Measurements from ENCODE around the gene SPHK2.

Gene SPHK2

DNA sequence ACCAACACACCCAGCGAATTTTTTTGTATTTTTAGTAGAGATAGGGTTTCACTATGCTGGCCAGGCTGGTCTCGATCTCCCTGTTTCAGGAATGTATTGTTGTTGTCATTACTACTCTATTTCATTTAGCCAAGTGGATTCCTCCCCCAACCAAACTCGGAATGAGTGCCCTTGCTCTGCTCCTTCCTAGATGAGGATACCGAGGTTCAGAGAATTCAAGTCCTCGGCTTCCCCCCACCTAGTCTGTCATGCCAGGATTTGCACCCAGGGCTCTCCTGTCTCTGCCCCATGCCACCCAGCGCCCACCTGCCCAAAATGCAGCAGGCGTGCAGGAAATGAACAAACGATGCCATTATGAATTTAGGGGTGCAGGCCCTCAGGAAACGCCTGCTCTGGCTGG lies 16.3 kb upstream of the SPHK2 start:
- in situ Hi-C loops (cut with MboI; ENCODE audit: low sequenced_read_pairs): no loop called here

DNA sequence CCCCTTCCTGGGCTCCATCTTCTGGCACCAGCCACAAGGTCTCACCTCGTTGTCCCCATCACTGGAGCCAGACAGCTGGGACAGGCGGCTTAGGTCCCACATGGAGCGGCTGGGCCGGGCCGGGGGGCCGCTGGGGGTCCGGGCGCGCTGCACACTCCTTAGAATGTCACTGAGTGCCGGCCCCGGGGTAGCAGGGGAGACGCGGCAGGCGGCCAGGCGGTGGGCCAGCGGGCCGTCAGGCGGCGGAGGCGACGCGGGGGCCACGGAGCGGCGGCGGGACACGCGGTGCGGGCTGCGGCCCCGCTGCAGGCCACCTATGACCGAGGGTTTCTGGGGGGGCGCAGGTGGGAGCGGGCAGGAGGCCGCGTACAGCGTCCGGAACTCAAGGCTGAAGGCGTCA lies 15.9 kb upstream of the SPHK2 start:
- in situ Hi-C loops (cut with MboI; ENCODE audit: low sequenced_read_pairs): no loop called here

GRCh38 chr19:48603850-48604249 lies 15.5 kb upstream of the SPHK2 start:
- in situ Hi-C loops (cut with MboI; ENCODE audit: low sequenced_read_pairs): no loop called here

GRCh38 chr19:48606463-48607358 lies 12.6 kb upstream of the SPHK2 start, which contains the start of gene SPACA4:
Gene SPACA4 (plus strand): TSS chr19:48606742. CDS start chr19:48606979, 237 bp downstream.
- in situ Hi-C loops (cut with MboI; ENCODE audit: low sequenced_read_pairs): no loop called here

GRCh38 chr19:48607359-48607755 lies 11.9 kb upstream of the SPHK2 start:
- in situ Hi-C loops (cut with MboI; ENCODE audit: low sequenced_read_pairs): no loop called here

- in situ Hi-C loops (cut with MboI; ENCODE audit: low sequenced_read_pairs): no loop called here
Observed at GRCh38 chr19:48608798-48609263, 10.5 kb upstream of the SPHK2 start.

GRCh38 chr19:48609571-48610108 lies 9.7 kb upstream of the SPHK2 start:
- in situ Hi-C loops (cut with MboI; ENCODE audit: low sequenced_read_pairs): no loop called here

DNA sequence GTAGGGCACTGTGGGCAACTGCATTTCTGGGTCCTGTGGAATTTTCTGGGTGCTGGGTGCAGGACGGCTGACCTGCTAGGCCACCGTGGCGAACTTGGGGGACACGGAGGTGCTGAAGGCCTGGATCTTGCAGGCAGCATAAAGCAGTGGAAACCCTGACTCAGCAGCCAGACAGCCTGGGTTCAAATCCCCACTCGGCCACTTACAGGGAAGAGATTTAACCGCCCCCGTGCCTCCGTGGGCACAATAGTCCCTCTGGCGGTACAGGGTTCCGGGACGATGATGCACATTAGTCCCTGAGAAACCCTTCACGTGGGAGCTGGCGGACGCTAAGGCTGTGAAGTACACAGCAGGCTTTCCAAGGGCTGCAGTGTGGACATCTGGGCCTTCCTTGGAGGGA lies 7.4 kb upstream of the SPHK2 start:
- in situ Hi-C loops (cut with MboI; ENCODE audit: low sequenced_read_pairs): no loop called here

DNA sequence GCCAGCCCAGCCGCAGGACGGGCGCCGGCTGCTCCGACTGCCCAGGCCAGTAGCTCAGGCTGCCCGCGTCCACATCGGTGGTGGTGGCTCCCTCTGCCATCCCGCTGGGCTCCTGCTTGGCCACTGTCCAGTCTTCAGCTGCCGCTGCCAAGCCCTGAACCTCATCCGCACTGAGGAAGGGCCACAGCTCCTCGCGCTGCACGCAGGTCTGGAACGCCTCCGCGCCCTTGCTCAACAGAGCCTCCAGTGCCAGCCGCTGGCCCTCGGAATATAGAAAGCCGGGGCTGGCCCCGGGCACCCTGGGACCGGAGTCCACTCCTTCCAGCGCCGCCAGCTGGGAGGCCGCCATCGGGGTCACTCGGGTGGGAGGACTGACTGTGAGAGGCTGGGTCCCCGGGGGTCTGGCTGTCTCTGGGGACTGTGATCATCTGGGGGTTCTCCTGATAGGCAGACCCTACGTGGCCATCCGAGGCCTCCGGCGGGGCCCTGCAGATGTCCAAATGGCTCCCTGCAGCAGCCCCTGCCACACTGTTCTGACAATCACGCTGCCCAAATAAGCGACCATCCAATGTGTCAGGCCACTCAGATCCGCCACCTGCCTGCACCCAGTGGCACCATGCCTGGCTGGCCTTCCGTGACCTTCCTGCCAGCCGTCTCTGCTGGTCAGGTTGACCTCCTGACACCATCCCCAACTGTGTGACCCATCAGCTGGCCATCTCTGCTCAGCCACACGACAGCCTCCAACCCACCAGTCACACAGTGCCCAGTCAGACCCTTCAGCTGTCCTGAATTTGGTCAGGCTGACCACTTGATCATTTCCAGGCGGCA lies 6.1 kb upstream of the SPHK2 start:
- in situ Hi-C loops (cut with MboI; ENCODE audit: low sequenced_read_pairs): no loop called here

DNA sequence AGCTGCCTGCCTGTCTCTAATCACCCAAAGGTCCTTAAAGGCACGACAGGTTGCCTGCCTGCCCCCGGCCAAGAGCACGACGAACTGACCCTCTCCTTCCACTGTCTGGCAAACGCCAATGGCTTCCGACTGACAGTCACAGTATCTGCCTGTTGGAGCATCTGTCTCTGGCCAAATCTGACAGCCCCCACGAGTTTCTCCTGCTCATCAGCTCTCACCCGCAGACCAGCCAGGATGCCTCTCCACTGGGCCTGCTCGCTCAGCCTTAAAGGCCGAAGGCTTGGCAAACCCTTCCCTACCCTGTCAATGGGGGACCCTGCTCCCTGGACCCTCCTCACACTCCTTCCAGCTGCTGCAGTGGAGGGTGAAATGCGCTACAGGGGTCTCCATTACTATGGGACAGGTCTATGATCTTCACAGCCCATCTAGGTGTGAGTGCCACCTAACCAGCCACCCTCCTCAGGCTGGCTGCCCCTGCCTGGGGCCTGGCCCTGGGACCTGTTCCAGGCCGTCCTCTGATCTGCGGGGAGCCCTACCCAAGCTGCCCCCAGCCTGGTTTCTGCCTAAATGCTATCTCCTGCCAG lies 5.4 kb upstream of the SPHK2 start:
- in situ Hi-C loops (cut with MboI; ENCODE audit: low sequenced_read_pairs): no loop called here

- in situ Hi-C loops (cut with MboI; ENCODE audit: low sequenced_read_pairs): no loop called here
Observed at GRCh38 chr19:48614436-48615230, 4.7 kb upstream of the SPHK2 start, which contains the start of gene FAM83E. Gene FAM83E (minus strand): TSS chr19:48615076. CDS start chr19:48613372, 1,704 bp downstream.

GRCh38 chr19:48615231-48616040 lies 3.9 kb upstream of the SPHK2 start:
- in situ Hi-C loops (cut with MboI; ENCODE audit: low sequenced_read_pairs): no loop called here

DNA sequence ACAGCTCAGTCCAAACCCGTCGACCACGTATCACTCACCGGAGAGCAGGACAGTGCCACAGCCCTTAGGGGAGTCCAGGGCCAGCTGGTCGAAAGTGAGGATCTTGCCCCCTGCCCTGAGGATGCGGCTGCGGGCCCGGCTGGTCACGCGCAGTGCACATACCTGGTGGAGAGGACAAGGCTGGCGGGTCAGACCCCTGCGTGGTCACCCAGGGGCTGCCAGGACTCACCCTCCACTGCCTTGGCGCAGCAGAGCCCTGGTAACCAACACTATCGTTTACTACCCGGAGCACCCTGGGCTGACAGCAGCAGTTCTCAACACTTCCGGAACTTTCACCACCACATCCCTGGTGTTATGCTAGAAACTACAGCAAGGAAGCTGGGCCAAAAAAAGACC lies 3.3 kb upstream of the SPHK2 start:
- in situ Hi-C loops (cut with MboI; ENCODE audit: low sequenced_read_pairs): no loop called here

DNA sequence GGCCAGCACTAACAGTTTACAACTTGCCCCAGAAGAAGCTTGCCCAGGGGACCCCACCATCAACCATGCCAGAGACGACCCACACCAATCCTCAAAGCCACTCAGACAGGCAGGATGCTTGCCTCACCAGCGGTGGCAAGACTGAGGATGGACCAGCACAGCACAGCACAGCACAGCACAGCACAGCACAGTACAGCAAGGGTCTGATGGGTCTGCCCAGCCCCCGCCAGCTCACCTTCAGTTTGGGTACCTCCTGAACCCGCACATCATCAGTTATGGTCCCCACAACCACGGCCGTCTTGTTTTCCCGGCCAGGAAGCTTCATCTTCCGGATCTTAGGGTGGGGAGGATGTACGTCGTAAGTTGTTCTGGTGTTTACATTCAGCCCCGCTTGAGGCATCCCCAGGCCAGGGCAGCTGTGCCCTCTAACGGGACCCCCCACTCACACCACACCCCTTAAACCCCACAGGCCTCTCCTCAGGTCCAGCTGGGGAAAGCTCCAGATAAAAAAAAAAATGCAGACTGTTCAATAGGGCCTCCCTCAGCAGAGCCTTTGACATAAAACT lies 2.7 kb upstream of the SPHK2 start:
- in situ Hi-C loops (cut with MboI; ENCODE audit: low sequenced_read_pairs): no loop called here

DNA sequence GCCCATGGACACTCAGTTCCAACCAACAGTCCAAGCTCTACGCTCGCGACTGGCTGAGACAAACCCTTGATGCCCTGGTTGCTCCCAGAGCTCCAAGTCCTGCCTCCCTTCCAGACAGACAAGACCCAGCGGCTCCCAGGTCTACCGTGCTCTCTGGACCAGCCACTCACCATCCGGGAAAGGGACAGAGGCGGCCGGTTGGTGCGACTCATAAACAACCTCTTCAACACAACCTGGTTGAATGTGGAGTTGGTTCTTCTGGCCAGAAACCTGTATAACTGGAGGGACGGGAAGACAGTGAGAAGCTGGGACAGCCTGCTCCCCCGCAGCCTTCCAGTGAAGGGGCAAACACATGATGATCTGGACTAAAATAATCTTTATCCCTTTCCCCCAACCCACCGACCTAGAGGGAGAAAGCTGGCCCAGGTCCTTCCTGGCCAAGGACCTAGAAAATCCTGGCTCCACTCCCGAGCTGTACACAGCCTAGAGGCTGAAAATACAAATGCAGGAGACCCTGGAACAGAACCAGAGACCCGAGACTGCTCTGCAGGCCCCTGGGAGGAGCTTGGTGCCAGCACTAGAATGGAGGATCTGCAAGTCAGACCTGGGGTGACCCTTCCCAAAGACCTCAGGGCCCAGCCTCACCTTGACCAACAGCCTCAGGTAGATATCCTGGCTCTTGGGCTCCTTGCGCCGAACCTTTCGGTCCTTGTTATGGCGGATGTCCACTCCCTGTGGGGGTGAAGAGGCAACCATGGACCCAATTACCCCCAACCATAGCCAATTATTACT lies 2.0 kb upstream of the SPHK2 start:
- in situ Hi-C loops (cut with MboI; ENCODE audit: low sequenced_read_pairs): no loop called here

DNA sequence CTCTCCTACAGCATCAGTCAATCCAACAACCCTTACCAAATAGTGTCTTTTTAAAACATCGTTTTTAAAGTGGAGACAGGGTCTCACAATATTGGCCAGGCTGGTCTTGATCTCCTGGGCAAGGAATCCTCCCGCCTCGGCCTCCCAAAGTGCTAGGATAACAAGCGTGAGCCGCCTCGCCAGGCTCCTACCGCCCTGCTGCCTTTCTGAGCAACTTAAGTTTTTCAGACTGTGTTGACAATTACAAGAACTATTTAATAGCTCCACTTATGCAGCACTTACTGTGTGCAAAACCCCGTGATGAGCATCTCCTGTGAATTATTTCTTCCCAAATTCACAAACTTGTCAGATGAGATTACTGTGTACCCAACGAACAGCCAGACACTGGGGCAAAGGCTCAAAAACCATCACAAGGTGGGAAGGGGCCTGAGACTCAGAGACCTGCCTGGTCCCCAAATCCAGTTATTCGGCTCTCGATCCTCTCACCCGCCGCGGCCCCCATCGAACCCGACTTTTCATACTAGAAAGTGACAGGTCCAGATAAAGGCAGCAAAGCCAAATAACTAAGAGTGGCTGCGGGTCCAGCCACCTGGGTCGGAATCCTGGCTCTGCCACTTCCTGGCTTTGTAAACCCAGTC lies 909 bp upstream of the SPHK2 start:
- in situ Hi-C loops (cut with MboI; ENCODE audit: low sequenced_read_pairs): no loop called here

GRCh38 chr19:48619692-48620585 lies 633 bp downstream of the SPHK2 start:
- in situ Hi-C loops (cut with MboI; ENCODE audit: low sequenced_read_pairs): no loop called here

Data from HL-60/S4 treated with phorbol 12-myristate 13-acetate at 8.2 ng/mL for 4 days and 3 days (cell line).